GM12878 (cell line): ENCODE data around the gene POLD2. TPM values are rescaled to one million over a fixed set of nuclear protein-coding genes. Genes with fewer than 3 reads are reported as not detected.
"Not testable (repeated sequence)": the region's sequence is repeated elsewhere in the genome, so short reads cannot be mapped to it uniquely, and the experiment has no call there.

Experiments
- ATAC-seq: fragments of 200-7000 bp; cut with Tn5 transposase; 3 replicates; pipeline ENCODE4 v1.9.1; 2020; ENCODE audit warnings: mild to moderate bottlenecking, moderate library complexity
- BruUV-seq: library from RNA; stranded (reverse); fragments of 400-500 nt; replicated peaks from 2 replicates; lab custom pipeline; 2021; lab: Mats Ljungman, UMichigan
- CTCF ChIA-PET: fragments of 300-600 bp; sonication (Branson Sonifier 250); formaldehyde crosslinking; extraction: SDS; loops from one replicate; lab custom pipeline; 2021; ENCODE audit warnings: inconsistent platforms; lab: Yijun Ruan, JAX
- POLR2A ChIA-PET: fragments of 350-600 bp; formaldehyde crosslinking; extraction: SDS; loops from one replicate; lab custom pipeline; 2021; ENCODE audit warnings: inconsistent platforms; lab: Charles Lee
- RAD21 ChIA-PET: fragments of 300-600 bp; sonication (Branson Sonifier 250); formaldehyde crosslinking; loops from one replicate; lab custom pipeline; 2023; ENCODE audit warnings: antibody characterized with exemption; ENCODE audit not compliant: unreplicated experiment; lab: Charles Lee
- SMC1A ChIA-PET: fragments of 300-600 bp; sonication (Branson Sonifier 250); formaldehyde crosslinking; loops from one replicate; lab custom pipeline; 2023; ENCODE audit not compliant: unreplicated experiment, uncharacterized antibody; lab: Charles Lee
- DNase-seq: peaks from one replicate; pipeline ENCODE4 v3.0.0-alpha.2; 2011; ENCODE audit warnings: low read depth, low spot score
- FAIRE-seq: peaks from 3 replicates; lab custom pipeline; 2011; peaks lifted over from hg19 to GRCh38; lab: Jason Lieb, UNC
- H2AFZ ChIP-seq: 2 replicates; pipeline ENCODE4 v1.6.0; 2011; ENCODE audit warnings: low read depth, low read length, control low read depth; ENCODE audit not compliant: control insufficient read depth
- H3K27ac ChIP-seq: 2 replicates; pipeline ENCODE4 v1.5.1; 2011; ENCODE audit warnings: control low read depth; ENCODE audit not compliant: control insufficient read depth, insufficient read depth
- H3K27me3 ChIP-seq, 2 experiments: replicated peaks in 1 of 2; 2 replicates each; pipeline versions ENCODE4 v1.6.0 to v1.6.1; 2011; ENCODE audit warnings: low read length in 1 of 2; ENCODE audit not compliant: control insufficient read depth in 2 of 2, insufficient read depth in 2 of 2
- H3K36me3 ChIP-seq, 2 experiments: 2 replicates each; pipeline ENCODE4 v1.5.1; 2011; ENCODE audit warnings: low read length in 1 of 2; ENCODE audit not compliant: control insufficient read depth in 2 of 2, insufficient read depth in 2 of 2
- H3K4me1 ChIP-seq: 2 replicates; pipeline ENCODE4 v1.6.1; 2011; ENCODE audit warnings: mild to moderate bottlenecking, low read length, moderate library complexity, mixed read lengths; ENCODE audit not compliant: control insufficient read depth, insufficient read depth
- H3K4me2 ChIP-seq: 2 replicates; pipeline ENCODE4 v1.6.0; 2011; ENCODE audit warnings: control low read depth; ENCODE audit not compliant: control insufficient read depth, insufficient read depth
- H3K4me3 ChIP-seq: fragments of 200-600 bp; sonication (generic); 2 replicates; pipeline ENCODE4 v1.5.1; 2016
- H3K79me2 ChIP-seq: 2 replicates; pipeline ENCODE4 v1.6.0; 2011; ENCODE audit warnings: low read length; ENCODE audit not compliant: control insufficient read depth, insufficient read depth
- H3K9ac ChIP-seq: 2 replicates; pipeline ENCODE4 v1.8.0; 2011; ENCODE audit warnings: low read length, control low read depth, mixed read lengths; ENCODE audit not compliant: control insufficient read depth, insufficient read depth
- H3K9me3 ChIP-seq: replicated peaks from 3 replicates; pipeline ENCODE4 v1.5.1; 2011; ENCODE audit warnings: mild to moderate bottlenecking, low read length; ENCODE audit not compliant: control insufficient read depth, insufficient read depth
- H4K20me1 ChIP-seq: 2 replicates; pipeline ENCODE4 v1.6.0; 2011; ENCODE audit not compliant: control insufficient read depth, insufficient read depth
- CHD1 ChIP-seq: IDR thresholded peaks from 2 replicates; pipeline ENCODE4 v1.6.1; 2012; ENCODE audit warnings: low read depth, low read length, improper control_type of control experiment
- SREBF1 ChIP-seq: IDR thresholded peaks from 2 replicates; pipeline ENCODE4 v1.6.1; 2012; ENCODE audit warnings: mild to moderate bottlenecking, low read length
- SREBF2 ChIP-seq: IDR thresholded peaks from 2 replicates; pipeline ENCODE4 v1.6.1; 2012; ENCODE audit warnings: mild to moderate bottlenecking, low read length
- SUPT20H ChIP-seq: IDR thresholded peaks from 2 replicates; pipeline ENCODE4 v1.6.1; 2011; ENCODE audit warnings: low read depth, mild to moderate bottlenecking, low read length, moderate library complexity, borderline replicate concordance; ENCODE audit not compliant: control insufficient read depth
- WGBS: methylation state at CpG from one replicate; pipeline ENCODE4 v1.1.6; 2016; ENCODE audit warnings: low lambda C conversion rate; ENCODE audit not compliant: insufficient replicate concordance, insufficient coverage; ENCODE audit errors: missing lambda C conversion rate; 5-methylcytosine and 5-hydroxymethylcytosine counted together
- in situ Hi-C: fragments of 300-500 bp; cut with MboI; formaldehyde crosslinking; loops from 9 replicates; pipeline ENCODE4 v1.14.3; 2018; ENCODE audit warnings: mixed read lengths
- intact Hi-C: fragments of 100-400 bp; cut with micrococcal nuclease; formaldehyde crosslinking; loops from one replicate; pipeline ENCODE4 v1.14.2; 2022; ENCODE audit not compliant: unreplicated experiment
- polyA plus RNA-seq, 11 experiments: library from polyadenylated mRNA; depleted of rRNA in 4 of 11; unstranded in 6 of 11; stranded (reverse) in 5 of 11; fragments of >200 nt; fragmentation: Nextera tagmentation in 4 of 11; fragmentation: Illumina TruSeq in 1 of 11; extraction: Ambion mirVana in 4 of 11; extraction: Trizol in 1 of 11; gene quantifications; 1 replicate in 1 of 11; 2 replicates in 10 of 11; pipeline versions ENCODE4 v1.2.1 to v1.2.3, GENCODE V29; 2011 to 2016; ENCODE audit warnings: inconsistent platforms in 2 of 11, missing spikeins in 2 of 11, low read depth in 1 of 11
- total RNA-seq, 4 experiments: library from RNA; depleted of rRNA in 3 of 4; stranded (reverse); fragments of >200 nt in 3 of 4; fragmentation: Illumina TruSeq in 1 of 4; extraction: Trizol in 1 of 4; gene quantifications; 2 replicates each; pipeline versions ENCODE4 v1.2.1 to v1.2.3, GENCODE V29; 2013 to 2021
- TF ChIP-seq, protein P1 (sequence below): IDR thresholded peaks from 2 replicates; pipeline ENCODE4 v1.6.1; 2012; ENCODE audit warnings: low read depth, low read length, improper control_type of control experiment
- TF ChIP-seq, protein P2 (sequence below): IDR thresholded peaks from 2 replicates; pipeline ENCODE4 v1.6.1; 2012; ENCODE audit warnings: low read depth, low read length, improper control_type of control experiment

Gene POLD2
- total and polyA plus RNA-seq, 10 of the 15 experiments (the other 5 are each of a cell fraction or from before 2014, with no cell fraction given): 19.1 to 287 (median 169) TPM

DNA sequence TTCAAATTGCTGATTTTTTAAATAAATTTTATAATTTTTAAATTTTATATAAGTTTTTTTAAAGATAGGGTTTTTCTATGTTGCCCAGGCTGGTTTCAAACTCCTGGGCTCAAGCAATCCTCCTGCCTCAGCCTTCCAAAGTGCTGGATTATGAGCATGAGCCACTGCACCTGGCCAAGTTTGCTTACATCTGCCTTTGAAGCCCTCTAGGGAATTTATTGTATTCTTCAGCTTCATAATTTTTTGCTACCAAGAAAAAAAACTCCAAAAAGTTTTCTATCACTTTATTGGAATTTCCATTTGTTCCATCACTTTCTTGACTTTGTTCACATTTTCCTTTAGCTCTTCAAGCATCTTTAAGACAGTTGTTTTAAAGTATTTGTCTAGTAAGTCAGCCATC, 3.8 kb upstream of the POLD2 start:
- in situ Hi-C loops (no loop called here), intact Hi-C loops (no loop called here)
- Histone ChIP-seq H3K4me3 (no peak overlapping the region), H3K36me3 (no peaks in the 10 kb centered on the region), H3K4me1 (peaks cover 6% of the 10 kb centered on the region), H3K9ac (no peak overlapping the region), H3K4me2 (no peak overlapping the region), H4K20me1 (no peaks in the 10 kb centered on the region), H3K27me3 (no peaks in the 10 kb centered on the region; a peak in 1 of 4 replicates), H3K9me3 (no peaks in the 10 kb centered on the region), H2AFZ (no peak overlapping the region), H3K27ac (no peak overlapping the region), H3K79me2 (peaks cover 11% of the 10 kb centered on the region)
- ATAC-seq: no peak
- TF ChIP-seq SREBF1 (no peak), SUPT20H (no peak), SREBF2 (no peak), CHD1 (no peak)
- TF ChIP-seq, protein P1, sequence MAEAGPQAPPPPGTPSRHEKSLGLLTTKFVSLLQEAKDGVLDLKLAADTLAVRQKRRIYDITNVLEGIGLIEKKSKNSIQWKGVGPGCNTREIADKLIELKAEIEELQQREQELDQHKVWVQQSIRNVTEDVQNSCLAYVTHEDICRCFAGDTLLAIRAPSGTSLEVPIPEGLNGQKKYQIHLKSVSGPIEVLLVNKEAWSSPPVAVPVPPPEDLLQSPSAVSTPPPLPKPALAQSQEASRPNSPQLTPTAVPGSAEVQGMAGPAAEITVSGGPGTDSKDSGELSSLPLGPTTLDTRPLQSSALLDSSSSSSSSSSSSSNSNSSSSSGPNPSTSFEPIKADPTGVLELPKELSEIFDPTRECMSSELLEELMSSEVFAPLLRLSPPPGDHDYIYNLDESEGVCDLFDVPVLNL: no peak
- TF ChIP-seq, protein P2, sequence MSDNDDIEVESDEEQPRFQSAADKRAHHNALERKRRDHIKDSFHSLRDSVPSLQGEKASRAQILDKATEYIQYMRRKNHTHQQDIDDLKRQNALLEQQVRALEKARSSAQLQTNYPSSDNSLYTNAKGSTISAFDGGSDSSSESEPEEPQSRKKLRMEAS: no peak
- SMC1A ChIA-PET: interaction anchor here (1.1 kb wide), 1 partner anchor 35 kb away, joined by 3 read pairs; no protein-coding TSS in a partner anchor
- no peak for FAIRE-seq
- no peak for DNase-seq
- CTCF ChIA-PET: no interaction called here
- RAD21 ChIA-PET: interaction anchor here (0.6 to 1.2 kb wide), 2 partner anchors 46 to 107 kb away, joined by 3 read pairs; no protein-coding TSS in a partner anchor
- POLR2A ChIA-PET: no interaction called here
- BruUV-seq: no TSS peak

DNA sequence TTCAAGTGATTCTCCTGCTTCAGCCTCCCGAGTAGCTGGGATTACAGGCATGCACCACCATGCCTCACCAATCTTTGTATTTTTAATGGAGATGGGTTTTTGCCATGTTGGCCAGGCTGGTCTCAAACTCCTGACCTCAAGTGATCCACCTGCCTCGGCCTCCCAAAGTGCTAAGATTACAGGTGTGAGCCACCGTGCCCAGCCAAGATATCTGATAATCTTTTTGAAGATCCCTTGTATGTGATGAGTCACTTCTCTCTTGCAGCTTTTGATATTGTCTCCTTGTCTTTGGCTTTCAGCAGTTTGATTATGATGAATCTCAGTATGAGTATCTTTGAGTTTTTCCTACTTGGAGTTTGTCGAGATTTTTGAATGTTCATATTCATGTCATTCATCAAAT, 3.2 kb upstream of the POLD2 start:
- POLR2A ChIA-PET: not testable (repeated sequence)

More for the DNA sequence above, 3.2 kb upstream of the POLD2 start:
- peaks cover 16% of the 10 kb centered on the region for H3K79me2 ChIP-seq
- WGBS: 52% methylated on average over 4 of the region's 4 CpGs
- ChIA-PET SMC1A (interaction anchor here (1.1 kb wide), 1 partner anchor 34 kb away, joined by 3 read pairs; no protein-coding TSS in a partner anchor), RAD21 (interaction anchor here (1.2 kb wide), 1 partner anchor 45 kb away, joined by 3 read pairs; no protein-coding TSS in a partner anchor)
- H2AFZ ChIP-seq, H3K27ac ChIP-seq, BruUV-seq, in situ Hi-C loops, H3K4me3 ChIP-seq, FAIRE-seq, ATAC-seq, intact Hi-C loops, H3K9ac ChIP-seq, H3K36me3 ChIP-seq, H3K27me3 ChIP-seq, H3K4me2 ChIP-seq, H3K9me3 ChIP-seq, H3K4me1 ChIP-seq, DNase-seq, H4K20me1 ChIP-seq, CTCF ChIA-PET: not testable (repeated sequence)
